T-helper 2 cell treated with Interferon-gamma antibody and Interleukin-4, amounts not matched to agents 100 ng/mL and 5 ng/mL, for 36 hours (primary cell): ENCODE data around the gene HSPA12B. TPM values are rescaled to one million over a fixed set of nuclear protein-coding genes. Genes with fewer than 3 reads are reported as not detected.

Experiments
- intact Hi-C: fragments of 100-400 bp; cut with micrococcal nuclease; formaldehyde crosslinking; loops from one replicate; pipeline ENCODE4 v1.15.1; 2023
- total RNA-seq: library from RNA; stranded (reverse); gene quantifications from 2 replicates; pipeline ENCODE4 v1.2.3, GENCODE V29; 2022

Gene HSPA12B, protein sequence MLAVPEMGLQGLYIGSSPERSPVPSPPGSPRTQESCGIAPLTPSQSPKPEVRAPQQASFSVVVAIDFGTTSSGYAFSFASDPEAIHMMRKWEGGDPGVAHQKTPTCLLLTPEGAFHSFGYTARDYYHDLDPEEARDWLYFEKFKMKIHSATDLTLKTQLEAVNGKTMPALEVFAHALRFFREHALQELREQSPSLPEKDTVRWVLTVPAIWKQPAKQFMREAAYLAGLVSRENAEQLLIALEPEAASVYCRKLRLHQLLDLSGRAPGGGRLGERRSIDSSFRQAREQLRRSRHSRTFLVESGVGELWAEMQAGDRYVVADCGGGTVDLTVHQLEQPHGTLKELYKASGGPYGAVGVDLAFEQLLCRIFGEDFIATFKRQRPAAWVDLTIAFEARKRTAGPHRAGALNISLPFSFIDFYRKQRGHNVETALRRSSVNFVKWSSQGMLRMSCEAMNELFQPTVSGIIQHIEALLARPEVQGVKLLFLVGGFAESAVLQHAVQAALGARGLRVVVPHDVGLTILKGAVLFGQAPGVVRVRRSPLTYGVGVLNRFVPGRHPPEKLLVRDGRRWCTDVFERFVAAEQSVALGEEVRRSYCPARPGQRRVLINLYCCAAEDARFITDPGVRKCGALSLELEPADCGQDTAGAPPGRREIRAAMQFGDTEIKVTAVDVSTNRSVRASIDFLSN
- not detected in 2 replicates for total RNA-seq

- intact Hi-C loops, result no loop called here
Measured at GRCh38 chr20:3732327-3733118, at the start of gene HSPA12B. Gene HSPA12B (plus strand): TSS chr20:3732685. CDS start chr20:3738675, 5,990 bp downstream.

- intact Hi-C loops, result no loop called here
Measured at GRCh38 chr20:3685341-3685740, 47.1 kb upstream of the HSPA12B start.

- intact Hi-C loops, result no loop called here
Measured at GRCh38 chr20:3686421-3686820, 46.1 kb upstream of the HSPA12B start.

DNA sequence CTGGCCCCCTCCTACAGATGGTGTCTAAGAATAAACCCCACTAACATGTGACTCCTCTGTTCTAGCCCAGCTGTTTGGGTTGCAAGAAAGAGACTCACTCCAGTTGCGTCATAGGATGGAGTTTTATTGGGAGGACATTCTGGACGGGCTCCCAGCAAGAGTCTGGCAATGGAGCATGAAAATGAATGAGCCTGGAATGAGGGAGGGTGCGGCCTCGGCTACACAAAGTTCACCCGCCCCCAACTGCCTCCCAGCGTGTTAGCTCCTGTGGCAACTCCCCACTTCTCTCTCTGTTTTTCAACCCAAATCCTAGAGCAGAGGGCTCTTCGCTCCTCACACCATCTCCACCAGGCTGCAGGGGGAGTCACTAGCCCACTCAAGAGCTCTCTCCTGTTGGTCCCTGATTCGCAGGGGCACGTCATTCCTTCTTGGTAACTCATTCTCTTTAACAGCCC lies 45.6 kb upstream of the HSPA12B start:
- intact Hi-C loops, result no loop called here

DNA sequence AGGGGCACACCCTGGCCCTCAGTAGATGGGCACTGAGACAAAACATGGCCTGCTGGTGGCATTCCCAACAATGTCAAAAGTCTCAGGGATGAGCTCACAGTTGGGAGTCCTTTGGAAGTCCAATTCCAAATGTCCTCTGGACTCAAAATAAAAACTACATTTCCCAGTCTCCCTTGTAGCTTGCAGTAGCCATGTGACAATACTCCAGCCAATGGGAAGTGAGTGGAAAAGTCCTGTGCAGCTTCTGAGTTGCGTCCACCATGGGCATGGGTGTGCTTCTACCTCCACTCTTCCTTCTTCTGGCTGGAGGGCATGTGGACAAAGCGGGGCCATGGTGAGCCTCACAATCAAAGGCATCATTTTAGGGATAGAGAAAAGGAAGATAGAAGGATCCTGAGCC lies 44.8 kb upstream of the HSPA12B start:
- intact Hi-C loops, result no loop called here

DNA sequence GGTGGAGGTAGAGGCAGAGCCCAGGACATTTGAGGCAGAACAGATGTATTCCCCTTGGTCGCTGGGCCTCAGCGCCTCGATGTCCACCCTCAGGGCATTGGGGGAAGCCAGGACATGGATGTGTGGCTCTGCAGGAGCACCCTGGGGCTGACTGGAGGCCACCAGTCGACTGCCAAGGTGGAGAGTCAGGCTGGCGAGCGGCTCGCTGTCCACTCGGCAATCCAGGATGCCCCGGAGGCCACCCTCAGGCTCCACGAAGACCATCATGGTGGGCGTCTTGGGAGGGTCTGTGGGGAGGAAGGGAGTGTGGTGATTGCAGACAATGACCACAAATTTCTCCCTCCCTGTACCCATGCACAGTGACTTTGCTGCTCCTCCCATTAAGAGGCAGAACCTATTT lies 42.5 kb upstream of the HSPA12B start:
- intact Hi-C loops, result no loop called here

DNA sequence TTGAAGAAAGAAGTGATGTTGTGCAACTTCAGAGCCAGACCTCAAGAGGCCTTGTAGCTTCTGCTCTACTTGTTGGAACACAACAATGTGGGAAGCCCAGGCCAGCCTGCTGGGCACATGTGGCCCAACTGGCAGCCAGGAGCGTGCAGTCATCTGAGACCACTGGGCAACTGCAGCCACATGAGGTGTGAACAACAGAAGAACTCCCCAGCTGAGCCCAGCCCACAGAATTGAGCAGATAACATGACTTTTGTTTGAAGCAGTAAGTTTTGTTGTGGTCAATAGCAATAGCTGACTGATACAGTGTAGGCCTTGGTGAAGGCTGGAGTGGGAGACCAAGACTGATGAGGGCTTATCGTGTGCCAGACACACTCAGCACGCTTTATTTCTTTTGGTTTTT lies 42.1 kb upstream of the HSPA12B start:
- intact Hi-C loops, result no loop called here

DNA sequence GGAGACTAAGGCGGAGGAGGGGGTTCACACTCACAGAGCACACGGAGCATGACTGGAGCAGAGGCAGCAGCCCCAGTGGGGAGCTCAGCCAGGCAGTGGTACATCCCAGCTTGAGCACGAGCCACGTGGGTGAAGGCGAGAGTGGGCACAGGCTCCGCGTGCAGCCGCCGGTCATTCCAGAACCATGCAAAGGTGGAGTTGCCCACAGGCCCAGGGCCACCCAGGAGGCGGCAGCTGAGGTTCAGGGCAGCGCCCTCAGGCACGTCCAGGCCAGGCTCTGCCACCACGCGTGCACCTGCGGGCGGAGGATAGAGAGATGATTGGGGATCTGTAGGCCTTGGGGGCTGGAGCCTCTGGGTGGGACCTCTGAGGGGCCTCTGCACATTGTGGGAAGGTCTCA lies 41.2 kb upstream of the HSPA12B start:
- intact Hi-C loops, result no loop called here

DNA sequence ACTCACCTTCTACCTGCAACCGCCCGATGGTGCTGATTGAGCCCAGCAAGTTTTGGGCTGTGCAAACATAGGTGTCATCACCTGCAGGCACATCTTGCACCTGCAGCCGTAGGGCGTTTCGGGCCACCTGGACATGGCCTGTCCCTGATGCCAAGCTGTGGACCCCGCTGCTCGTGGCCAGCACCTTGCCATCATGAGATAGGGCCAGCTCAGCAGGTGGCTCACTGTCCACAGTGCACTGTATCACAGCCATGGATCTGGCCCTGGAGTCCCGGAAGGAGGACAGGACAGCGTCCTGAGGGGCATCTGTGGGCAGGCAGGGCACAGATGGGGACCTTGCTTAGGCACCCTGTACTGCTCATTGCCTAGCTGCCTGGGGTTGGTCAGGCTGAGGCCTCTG lies 40.6 kb upstream of the HSPA12B start:
- intact Hi-C loops, result no loop called here

- intact Hi-C loops, result no loop called here
Measured at GRCh38 chr20:3692706-3693294, 39.7 kb upstream of the HSPA12B start.

- intact Hi-C loops, result no loop called here
Measured at GRCh38 chr20:3693376-3693775, 39.1 kb upstream of the HSPA12B start.

DNA sequence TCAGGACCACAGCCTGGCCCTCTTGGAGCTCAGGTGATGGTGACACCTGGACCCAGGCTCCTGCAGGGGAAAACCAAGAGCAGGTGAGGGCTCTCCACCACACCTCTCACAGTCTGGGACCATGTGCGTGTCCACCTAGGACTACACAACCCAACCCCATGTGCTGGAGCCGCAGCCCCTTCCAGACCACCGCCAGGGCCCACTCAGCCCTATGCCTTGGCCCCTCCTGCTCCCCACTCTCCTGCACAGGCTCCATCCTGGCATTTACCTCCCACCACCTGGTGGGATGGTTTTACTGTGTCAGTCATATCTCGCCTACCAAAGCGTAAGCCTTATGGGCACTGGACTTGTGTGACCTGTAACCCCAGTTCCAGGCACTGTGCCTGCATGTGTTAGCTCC lies 37.6 kb upstream of the HSPA12B start:
- intact Hi-C loops, result no loop called here

DNA sequence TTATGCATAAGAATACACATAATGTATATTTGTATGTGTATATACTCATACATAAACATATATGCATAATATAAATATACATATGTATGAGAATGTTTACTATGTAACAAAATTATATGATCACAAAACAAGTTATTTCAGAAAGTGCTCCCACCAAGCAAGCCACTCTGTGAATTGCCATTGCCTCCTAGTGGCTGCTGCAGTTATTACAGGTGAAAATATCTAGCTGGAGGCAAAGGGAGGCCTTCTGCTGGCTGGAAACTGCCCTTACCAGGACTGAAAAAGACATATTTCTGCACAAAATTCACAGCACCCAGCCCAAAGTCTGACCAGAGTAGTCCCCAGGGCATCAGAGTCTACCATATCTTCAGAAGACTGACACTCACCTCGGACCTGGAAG lies 36.3 kb upstream of the HSPA12B start:
- intact Hi-C loops, result no loop called here

DNA sequence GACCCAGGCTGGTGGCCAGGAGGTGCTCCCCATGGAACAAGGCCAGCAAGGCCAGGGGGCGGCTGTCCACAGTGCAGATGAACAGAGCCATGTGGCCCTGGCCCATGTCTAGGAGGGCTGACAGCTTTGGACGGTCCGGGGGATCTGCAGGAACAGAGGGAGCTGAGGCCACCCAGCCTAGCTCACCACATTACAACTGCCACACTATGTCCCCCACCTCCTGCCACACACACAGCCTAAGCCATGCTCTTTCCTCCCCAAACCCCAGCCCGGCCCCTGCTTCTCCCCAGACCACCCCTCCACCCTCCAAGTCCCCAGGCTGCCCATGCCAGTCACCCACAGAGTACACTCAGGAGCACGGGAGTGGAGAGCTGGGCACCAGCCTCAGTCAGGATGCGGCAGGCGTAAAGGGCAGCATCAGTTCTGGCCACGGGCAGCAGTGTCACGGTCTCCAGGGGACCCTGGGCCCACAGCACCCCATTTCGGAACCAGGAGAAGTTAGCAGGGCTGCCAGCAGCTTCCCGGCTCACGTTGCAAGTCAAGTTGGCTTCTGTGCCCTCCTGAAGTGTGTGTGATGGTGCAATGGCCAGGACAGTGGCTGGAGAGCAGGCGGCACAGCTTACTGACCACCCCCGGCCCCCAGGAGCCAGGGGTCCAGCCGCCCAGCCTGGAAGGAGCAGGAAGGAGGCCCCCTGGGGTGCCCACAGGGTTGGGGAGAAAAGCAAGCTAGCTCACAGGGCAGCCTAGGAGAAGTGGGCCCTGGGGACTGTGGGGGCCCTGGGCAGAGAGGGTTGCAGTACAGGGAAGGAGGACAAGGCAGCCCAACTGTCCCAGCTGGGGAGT lies 35.5 kb upstream of the HSPA12B start:
- intact Hi-C loops, result no loop called here

- intact Hi-C loops, result no loop called here
Measured at GRCh38 chr20:3697588-3698305, 34.7 kb upstream of the HSPA12B start.

GRCh38 chr20:3698591-3699001 lies 33.9 kb upstream of the HSPA12B start:
- intact Hi-C loops, result no loop called here

DNA sequence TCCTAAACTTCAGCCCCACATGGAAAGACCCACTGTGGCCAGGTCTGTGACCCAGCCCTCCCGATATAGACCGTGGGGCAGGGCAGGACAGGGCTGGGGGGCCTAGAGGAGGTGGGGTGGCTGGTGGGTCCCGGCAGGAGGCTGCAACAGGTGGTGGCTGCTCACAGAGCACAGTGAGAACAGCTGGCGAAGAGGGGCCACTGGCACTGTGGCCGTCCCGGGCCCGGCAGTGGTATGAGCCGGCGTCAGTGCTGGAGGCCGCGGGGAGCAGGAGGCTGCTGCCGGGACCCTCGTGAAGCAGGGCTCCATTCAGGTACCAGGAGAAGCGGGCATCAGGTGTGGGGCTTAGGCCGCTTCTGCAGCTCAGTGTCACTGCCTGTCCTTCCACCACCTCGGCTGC lies 33.4 kb upstream of the HSPA12B start:
- intact Hi-C loops, result no loop called here

DNA sequence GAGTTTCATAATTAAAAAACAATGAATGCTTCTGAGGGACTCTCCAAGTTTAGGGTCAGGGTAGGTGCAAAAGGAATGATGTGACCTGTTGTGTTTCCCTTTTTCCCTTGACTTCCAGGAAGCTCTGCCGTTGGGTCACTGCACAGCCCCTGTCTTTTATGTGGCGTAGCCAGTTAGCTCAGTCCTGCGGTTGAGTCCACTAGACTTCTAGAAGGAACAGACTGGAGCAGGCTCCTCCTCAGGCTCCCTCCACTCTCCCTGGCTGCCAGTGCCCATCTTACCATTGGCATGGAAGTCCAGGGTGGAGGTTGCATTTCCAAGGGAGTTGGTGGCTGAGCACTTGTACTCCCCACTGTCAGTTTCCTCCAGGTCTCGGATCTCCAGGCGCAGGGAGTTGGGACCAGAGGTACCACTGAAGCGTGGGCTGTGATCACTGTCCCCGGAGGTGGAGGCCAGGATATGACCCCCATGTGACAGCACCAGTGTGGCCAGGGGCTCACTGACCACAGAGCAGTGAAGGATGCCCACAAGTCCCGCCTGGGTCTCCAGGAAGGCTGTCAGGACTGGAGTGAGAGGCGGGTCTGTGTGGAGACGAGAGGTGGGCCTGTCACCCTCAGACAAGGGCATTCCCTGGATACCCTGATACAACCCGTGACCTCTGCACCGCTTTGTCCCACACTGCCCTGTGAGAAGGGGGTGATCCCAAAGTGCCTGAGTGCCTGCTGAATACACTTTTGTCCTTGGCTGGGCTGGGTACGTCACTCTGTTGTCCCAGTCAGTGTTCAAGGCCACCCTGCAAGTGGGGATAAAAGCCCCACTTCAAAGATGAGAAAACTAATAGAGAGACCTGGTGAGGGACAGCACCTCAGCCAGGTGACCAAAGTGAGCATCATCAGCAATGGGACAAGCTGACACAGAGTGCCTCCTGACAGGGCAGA lies 31.2 kb upstream of the HSPA12B start:
- intact Hi-C loops, result no loop called here
